GM21619 (cell line): ENCODE measurements around the gene CCDC137.

Source experiments
- ATAC-seq: cut with Tn5 transposase; IDR thresholded peaks from one replicate; pipeline ENCODE4 v1.9.1; 2021; ENCODE audit not compliant: unreplicated experiment

Gene CCDC137

DNA sequence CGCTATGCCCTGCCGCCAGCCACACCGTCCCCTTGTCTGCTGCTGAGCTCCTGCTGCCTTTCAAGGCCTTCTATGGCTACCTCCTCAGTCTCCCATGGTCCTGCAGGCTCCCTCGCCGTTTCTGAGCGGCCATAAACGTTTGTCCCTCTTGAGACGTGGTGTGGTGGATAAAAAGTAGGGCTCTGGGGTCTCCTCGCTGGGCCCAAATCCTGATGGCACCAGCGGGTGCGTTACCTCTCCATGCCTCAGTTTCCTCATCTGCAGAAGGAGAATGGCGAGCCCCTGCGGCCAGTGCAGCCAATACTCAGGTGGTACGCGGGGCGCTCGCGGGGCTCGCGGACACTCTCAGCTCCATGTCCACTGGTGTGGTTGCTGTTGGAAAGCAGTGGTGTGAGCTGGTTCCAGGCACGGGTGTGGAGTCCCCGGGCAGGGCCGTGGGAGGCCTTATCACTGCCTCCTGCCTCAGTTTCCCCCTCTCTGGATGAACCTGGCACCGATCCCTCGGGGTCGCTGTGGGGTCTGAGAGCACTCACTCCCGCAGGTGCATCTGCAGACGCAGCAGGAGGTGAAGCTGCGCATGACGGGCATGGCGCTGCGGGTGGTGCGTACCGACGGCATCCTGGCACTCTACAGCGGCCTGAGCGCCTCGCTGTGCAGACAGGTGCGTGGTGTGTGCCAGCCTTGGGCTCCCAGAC lies 48.0 kb downstream of the CCDC137 start:
- no peak for ATAC-seq

GRCh38 chr17:81715107-81715871 lies 48.8 kb downstream of the CCDC137 start:
- no peak for ATAC-seq

GRCh38 chr17:81715872-81716673 lies 49.5 kb downstream of the CCDC137 start:
- ATAC-seq = no peak

DNA sequence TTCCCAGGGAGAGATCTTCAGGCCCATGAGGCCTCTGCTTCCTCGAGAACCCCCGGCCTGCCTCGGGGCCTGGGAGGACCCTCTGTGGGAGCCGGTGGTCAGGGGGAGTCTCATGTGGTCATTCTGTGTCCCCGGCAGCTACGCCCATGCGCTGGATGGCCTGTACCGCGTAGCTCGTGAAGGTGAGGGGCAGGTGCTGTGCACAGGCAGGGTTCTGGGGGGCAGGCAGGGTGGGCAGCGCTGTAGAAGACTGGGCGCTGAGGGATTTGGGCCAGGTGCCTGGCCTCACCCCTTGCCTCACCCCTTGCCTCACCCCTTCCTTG lies 50.1 kb downstream of the CCDC137 start:
- no peak for ATAC-seq

- ATAC-seq = no peak
Observed at GRCh38 chr17:81717049-81717765, 50.7 kb downstream of the CCDC137 start.

DNA sequence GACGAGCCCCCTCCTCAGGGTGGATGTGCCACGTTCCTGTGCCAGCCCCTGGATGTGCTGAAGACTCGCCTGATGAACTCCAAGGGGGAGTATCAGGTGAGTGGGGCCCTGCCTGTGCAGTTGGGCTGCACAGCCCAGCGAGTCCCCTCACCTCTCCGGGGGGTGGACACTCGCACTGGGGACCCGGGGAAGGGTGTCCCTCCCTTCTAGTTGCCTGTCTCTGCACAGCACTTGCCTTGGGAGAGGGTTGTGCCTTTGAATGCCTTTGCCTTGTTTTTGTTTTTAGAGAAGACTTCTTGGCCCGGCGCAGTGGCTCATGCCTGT lies 51.2 kb downstream of the CCDC137 start:
- no peak for ATAC-seq

GRCh38 chr17:81719410-81720266 lies 53.1 kb downstream of the CCDC137 start:
- ATAC-seq = no peak

DNA sequence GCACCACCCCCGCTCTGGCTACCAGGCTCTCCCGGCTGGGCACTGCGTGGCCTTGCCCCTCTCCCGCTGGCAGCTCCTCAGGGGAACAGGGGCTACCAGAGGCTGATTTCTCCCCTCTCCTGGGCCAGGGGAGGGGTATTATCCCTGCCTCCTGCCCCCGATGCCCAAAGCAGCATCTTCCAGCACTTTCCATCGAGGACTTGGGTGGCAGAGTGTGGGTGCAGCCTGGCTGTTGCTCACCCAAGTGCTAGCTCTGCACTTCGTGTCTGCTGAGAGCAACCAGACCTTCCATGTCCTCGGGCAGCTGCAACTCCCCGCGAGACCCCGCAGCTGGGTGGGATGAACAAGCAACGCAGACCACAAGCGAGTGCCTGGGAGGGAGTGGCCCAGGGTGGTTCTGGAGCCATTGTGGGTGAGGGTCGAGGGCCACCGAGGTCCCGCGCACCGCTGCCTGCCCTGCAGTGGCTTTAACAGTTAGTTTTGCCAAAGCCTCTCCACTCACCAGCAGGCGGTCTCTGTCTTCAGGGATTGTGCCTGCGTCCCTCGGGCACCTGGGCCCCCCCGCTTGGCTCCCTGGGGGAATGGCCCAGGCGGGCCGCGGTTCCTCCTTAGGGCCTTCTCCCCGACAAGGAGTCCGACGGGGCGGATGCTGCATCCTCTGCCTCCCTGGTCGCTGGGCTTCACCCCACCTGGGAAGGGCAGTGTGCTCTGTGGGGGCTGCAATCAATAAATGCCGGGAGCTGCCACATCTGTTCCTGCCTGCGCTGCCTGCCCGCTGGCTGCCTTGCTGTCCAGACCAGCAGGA lies 53.9 kb downstream of the CCDC137 start:
- no peak for ATAC-seq

- no peak for ATAC-seq
Observed at GRCh38 chr17:81722184-81723120, 55.9 kb downstream of the CCDC137 start.
